Brain microvascular endothelial cell (primary cell): Measurements from ENCODE around the gene NCLN.

Source experiments
- DNase-seq: peaks from one replicate; pipeline ENCODE4 v3.0.0-alpha.2; 2020
- H3K27ac ChIP-seq: fragments of 250-450 bp; sonication (Bioruptor Pico); 2 replicates; pipeline ENCODE4 v1.5.1; 2020; ENCODE audit warnings: mild to moderate bottlenecking, moderate library complexity
- H3K27me3 ChIP-seq: fragments of 250-450 bp; sonication (Bioruptor Pico); replicated peaks from 2 replicates; pipeline ENCODE4 v1.5.1; 2020; ENCODE audit warnings: mild to moderate bottlenecking
- H3K36me3 ChIP-seq: fragments of 250-450 bp; sonication (Bioruptor Pico); replicated peaks from 2 replicates; pipeline ENCODE4 v1.5.1; 2020; ENCODE audit warnings: mild to moderate bottlenecking
- H3K4me3 ChIP-seq: 2 replicates; pipeline ENCODE4 v1.5.1; 2011; ENCODE audit warnings: low read depth, mild to moderate bottlenecking, control low read depth, low read length, moderate library complexity
- in situ Hi-C: cut with HindIII; loops from 2 replicates; pipeline ENCODE4 v1.10.0; 2017; ENCODE audit warnings: low sequenced_read_pairs, low pct_ligation_motif_present
- TF ChIP-seq, protein P1 (sequence below): IDR thresholded peaks from 2 replicates; pipeline ENCODE4 v1.5.1; 2011; ENCODE audit warnings: low read depth, mild to moderate bottlenecking, moderate library complexity, low read length, control low read depth, inconsistent platforms; ENCODE audit errors: missing control alignments

Gene NCLN

DNA sequence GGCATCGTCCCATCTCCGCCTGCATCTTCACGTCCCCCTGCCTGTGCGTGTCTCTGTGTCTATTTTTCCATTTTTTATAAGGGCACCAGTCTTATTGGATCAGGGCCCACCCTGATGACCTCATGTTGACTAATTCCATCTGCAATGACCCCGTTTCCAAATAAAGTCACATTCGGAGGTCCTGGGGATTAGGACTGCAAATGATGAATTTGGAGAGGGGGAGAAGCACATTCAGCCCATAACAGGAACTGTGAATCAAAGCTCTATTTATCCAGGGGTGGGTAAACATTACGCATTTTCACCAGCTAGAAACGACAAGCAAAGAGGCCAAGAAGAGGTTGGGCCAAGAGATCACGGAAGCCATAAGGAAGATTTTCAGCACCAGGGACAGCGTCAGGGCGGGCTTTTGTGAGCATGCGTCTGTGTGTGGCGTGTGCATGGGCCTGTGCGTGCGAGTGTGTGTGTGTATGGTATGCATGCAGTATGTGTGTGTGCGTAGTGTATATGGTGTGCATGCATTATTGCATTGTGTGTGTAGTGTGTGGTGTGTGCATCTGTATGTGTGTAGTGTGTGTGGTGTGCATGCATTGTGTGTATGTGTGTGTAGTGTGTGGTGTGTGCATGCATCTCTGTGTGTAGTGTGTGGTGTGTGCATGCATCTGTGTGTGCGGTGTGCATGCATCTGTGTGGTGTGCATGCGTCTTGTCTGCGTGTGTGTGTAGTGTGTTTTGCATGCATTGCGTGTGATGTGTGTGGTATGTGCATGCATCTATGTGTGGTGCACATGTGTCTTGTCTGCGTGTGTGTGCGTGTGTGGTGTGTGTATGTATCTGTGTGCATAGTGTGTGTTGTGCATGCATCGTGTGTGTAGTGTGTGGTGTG is 58.3 kb downstream of the NCLN start:
- Histone ChIP-seq H3K36me3 (no peaks in the 10 kb centered on the region), H3K27me3 (no peaks in the 10 kb centered on the region), H3K4me3 (no peak overlapping the region), H3K27ac (no peak overlapping the region)
- TF ChIP-seq, protein P1, sequence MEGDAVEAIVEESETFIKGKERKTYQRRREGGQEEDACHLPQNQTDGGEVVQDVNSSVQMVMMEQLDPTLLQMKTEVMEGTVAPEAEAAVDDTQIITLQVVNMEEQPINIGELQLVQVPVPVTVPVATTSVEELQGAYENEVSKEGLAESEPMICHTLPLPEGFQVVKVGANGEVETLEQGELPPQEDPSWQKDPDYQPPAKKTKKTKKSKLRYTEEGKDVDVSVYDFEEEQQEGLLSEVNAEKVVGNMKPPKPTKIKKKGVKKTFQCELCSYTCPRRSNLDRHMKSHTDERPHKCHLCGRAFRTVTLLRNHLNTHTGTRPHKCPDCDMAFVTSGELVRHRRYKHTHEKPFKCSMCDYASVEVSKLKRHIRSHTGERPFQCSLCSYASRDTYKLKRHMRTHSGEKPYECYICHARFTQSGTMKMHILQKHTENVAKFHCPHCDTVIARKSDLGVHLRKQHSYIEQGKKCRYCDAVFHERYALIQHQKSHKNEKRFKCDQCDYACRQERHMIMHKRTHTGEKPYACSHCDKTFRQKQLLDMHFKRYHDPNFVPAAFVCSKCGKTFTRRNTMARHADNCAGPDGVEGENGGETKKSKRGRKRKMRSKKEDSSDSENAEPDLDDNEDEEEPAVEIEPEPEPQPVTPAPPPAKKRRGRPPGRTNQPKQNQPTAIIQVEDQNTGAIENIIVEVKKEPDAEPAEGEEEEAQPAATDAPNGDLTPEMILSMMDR, result no peak
- in situ Hi-C loops, result no loop called here
- peak; percentile 43 for DNase-seq

GRCh38 chr19:3245050-3245449 is 59.3 kb downstream of the NCLN start:
- TF ChIP-seq, protein P1, result no peak
- Histone ChIP-seq H3K36me3 (no peaks in the 10 kb centered on the region), H3K27ac (no peak overlapping the region), H3K4me3 (no peak overlapping the region), H3K27me3 (no peaks in the 10 kb centered on the region)
- in situ Hi-C loops, result no loop called here
- DNase-seq, result no peak

GRCh38 chr19:3248728-3249326 is 63.1 kb downstream of the NCLN start:
- in situ Hi-C loops, result no loop called here
- Histone ChIP-seq H3K27me3 (no peaks in the 10 kb centered on the region), H3K27ac (no peak overlapping the region), H3K4me3 (no peak overlapping the region), H3K36me3 (no peaks in the 10 kb centered on the region)
- TF ChIP-seq, protein P1, result no peak
- no peak for DNase-seq

GRCh38 chr19:3249408-3249807 is 63.7 kb downstream of the NCLN start:
- TF ChIP-seq, protein P1, result no peak
- Histone ChIP-seq H3K4me3 (no peak overlapping the region), H3K27me3 (no peaks in the 10 kb centered on the region), H3K27ac (no peak overlapping the region), H3K36me3 (no peaks in the 10 kb centered on the region)
- no peak for DNase-seq
- in situ Hi-C loops, result no loop called here

- in situ Hi-C loops, result no loop called here
- Histone ChIP-seq H3K27ac (no peak overlapping the region), H3K4me3 (no peak overlapping the region), H3K36me3 (no peaks in the 10 kb centered on the region), H3K27me3 (no peaks in the 10 kb centered on the region)
- DNase-seq, result no peak
- TF ChIP-seq, protein P1, result peak; percentile 70
These were observed 64.9 kb downstream of the NCLN start for GRCh38 chr19:3250675-3251074.
